OCI-LY1 (cell line): ENCODE results near the gene CCDC32.

ENCODE experiments used
- H2AFZ ChIP-seq: fragments of 200-600 bp; sonication (generic), shearing (Covaris generic); 2 replicates; pipeline ENCODE4 v1.6.0; 2014; ENCODE audit warnings: antibody characterized with exemption, mild to moderate bottlenecking, low read length
- H3F3A ChIP-seq: fragments of 200-600 bp; sonication (generic), shearing (Covaris generic); 2 replicates; pipeline ENCODE4 v1.6.0; 2014; ENCODE audit warnings: mild to moderate bottlenecking, antibody characterized with exemption, low read length, moderate library complexity; ENCODE audit not compliant: insufficient read depth
- H3K27ac ChIP-seq: fragments of 200-600 bp; sonication (generic); 2 replicates; pipeline ENCODE4 v1.5.1; 2014; ENCODE audit warnings: low read length, mixed run types, mild to moderate bottlenecking, low read depth; ENCODE audit not compliant: poor library complexity, severe bottlenecking
- H3K27me3 ChIP-seq: fragments of 200-600 bp; sonication (generic); 2 replicates; pipeline ENCODE4 v1.6.0; 2014; ENCODE audit warnings: antibody characterized with exemption, mild to moderate bottlenecking, low read length, moderate library complexity; ENCODE audit not compliant: insufficient read depth
- H3K36me3 ChIP-seq: fragments of 200-600 bp; sonication (generic); 2 replicates; pipeline ENCODE4 v1.6.1; 2014; ENCODE audit warnings: mild to moderate bottlenecking, antibody characterized with exemption, low read length, moderate library complexity, mixed read lengths; ENCODE audit not compliant: insufficient read depth
- H3K4me1 ChIP-seq: fragments of 200-600 bp; sonication (generic); 2 replicates; pipeline ENCODE4 v1.5.1; 2014; ENCODE audit warnings: mild to moderate bottlenecking, low read length, moderate library complexity; ENCODE audit not compliant: insufficient read depth, severe bottlenecking
- H3K4me2 ChIP-seq: fragments of 200-600 bp; sonication (generic), shearing (Covaris generic); 2 replicates; pipeline ENCODE4 v1.6.1; 2014; ENCODE audit warnings: low read length
- H3K4me3 ChIP-seq: fragments of 200-600 bp; sonication (generic); 2 replicates; pipeline ENCODE4 v1.5.1; 2014; ENCODE audit warnings: low read length, low read depth, mild to moderate bottlenecking, mixed read lengths; ENCODE audit not compliant: poor library complexity, severe bottlenecking
- H3K79me2 ChIP-seq: fragments of 200-600 bp; shearing (Covaris generic); 2 replicates; pipeline ENCODE4 v1.6.1; 2016; ENCODE audit warnings: mixed run types, low read length, mixed read lengths; ENCODE audit not compliant: insufficient read depth
- H3K9ac ChIP-seq: fragments of 200-600 bp; sonication (generic), shearing (Covaris generic); 2 replicates; pipeline ENCODE4 v1.6.1; 2014; ENCODE audit warnings: mild to moderate bottlenecking, low read length, mixed read lengths
- H3K9me2 ChIP-seq: fragments of 200-600 bp; sonication (generic), shearing (Covaris generic); 2 replicates; pipeline ENCODE4 v1.6.1; 2014; ENCODE audit warnings: low read depth, mild to moderate bottlenecking, low read length, mixed read lengths
- H3K9me3 ChIP-seq: fragments of 200-600 bp; shearing (Covaris generic); 2 replicates; pipeline ENCODE4 v1.6.1; 2014; ENCODE audit warnings: low read length, mixed read lengths
- H4K20me1 ChIP-seq: fragments of 200-600 bp; sonication (generic), shearing (Covaris generic); 2 replicates; pipeline ENCODE4 v1.6.0; 2016; ENCODE audit warnings: mild to moderate bottlenecking, low read length; ENCODE audit not compliant: insufficient read depth
- EZH2 ChIP-seq: fragments of 200-600 bp; sonication (generic), shearing (Covaris generic); IDR thresholded peaks from 2 replicates; pipeline ENCODE4 v1.8.0; 2017; ENCODE audit warnings: borderline replicate concordance, mixed run types, mild to moderate bottlenecking, antibody characterized with exemption, low read length, moderate library complexity, mixed read lengths
- TF ChIP-seq, protein P1 (sequence below): fragments of 200-600 bp; sonication (generic), shearing (Covaris generic); IDR thresholded peaks from 2 replicates; pipeline ENCODE4 v1.5.1; 2017; ENCODE audit warnings: mild to moderate bottlenecking, antibody characterized with exemption, low read length, moderate library complexity, mixed read lengths

The CCDC32 gene, protein sequence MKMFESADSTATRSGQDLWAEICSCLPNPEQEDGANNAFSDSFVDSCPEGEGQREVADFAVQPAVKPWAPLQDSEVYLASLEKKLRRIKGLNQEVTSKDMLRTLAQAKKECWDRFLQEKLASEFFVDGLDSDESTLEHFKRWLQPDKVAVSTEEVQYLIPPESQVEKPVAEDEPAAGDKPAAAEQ

DNA sequence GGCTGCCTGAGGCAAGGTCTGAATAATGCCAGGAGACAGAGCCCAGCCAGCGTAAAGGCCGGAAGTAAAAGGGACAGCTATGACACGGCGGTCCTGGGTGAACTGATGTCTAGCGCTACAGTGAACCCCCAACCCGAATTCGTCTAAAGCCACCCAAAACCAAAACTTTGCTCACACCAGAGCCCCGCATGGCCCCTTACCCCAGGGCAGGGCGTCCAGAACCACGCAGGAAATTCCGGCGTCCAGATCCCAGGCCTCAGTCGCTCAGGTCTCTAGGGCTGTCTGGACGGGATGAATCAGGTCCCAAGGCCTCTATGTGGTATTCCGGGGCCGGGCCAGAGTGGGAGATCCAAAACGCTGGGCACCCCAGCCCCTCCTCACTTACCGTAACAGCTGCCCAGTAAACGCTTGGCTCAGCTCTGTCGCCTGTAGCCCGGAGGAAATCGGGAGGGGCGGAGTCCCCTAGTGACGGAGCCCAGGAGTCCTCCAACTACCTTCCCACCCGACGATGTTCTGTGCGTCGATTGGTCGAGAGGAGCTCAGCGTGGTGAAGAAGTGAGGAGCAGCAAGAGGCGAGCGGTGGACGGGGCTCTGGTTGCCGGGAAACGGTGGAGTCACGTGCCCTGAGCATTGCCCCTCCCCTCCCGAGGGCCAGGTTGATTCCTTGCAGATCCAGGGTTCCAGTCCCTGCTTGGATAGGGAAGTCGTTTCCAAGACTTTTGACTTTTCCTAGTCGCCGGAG is at the start of gene CCDC32:
CCDC32 (minus strand) TSS at position 452 of the 742 bp plus-strand sequence. CDS start 2,027 bp downstream, outside the sequence.
- no peaks in the 10 kb centered on the region for H4K20me1 ChIP-seq
- H2AFZ ChIP-seq, result peak within 1 kb of the TSS; percentile 83; the same call in 1 of the 2 replicates
- H3F3A ChIP-seq, result no peaks in the 10 kb centered on the region
- H3K27ac ChIP-seq, result peak within 1 kb of the TSS; percentile 31
- H3K27me3 ChIP-seq, result no peaks in the 10 kb centered on the region
- peaks cover 1% of the 10 kb centered on the region for H3K79me2 ChIP-seq
- peaks cover 40% of the 10 kb centered on the region for H3K4me1 ChIP-seq
- H3K9me2 ChIP-seq, result no peaks in the 10 kb centered on the region
- H3K36me3 ChIP-seq, result peaks cover 20% of the 10 kb centered on the region; the same call in 1 of the 2 replicates
- peak within 1 kb of the TSS; percentile 81 for H3K9ac ChIP-seq
- H3K4me2 ChIP-seq, result peak within 1 kb of the TSS; percentile 86
- TF ChIP-seq, protein P1, sequence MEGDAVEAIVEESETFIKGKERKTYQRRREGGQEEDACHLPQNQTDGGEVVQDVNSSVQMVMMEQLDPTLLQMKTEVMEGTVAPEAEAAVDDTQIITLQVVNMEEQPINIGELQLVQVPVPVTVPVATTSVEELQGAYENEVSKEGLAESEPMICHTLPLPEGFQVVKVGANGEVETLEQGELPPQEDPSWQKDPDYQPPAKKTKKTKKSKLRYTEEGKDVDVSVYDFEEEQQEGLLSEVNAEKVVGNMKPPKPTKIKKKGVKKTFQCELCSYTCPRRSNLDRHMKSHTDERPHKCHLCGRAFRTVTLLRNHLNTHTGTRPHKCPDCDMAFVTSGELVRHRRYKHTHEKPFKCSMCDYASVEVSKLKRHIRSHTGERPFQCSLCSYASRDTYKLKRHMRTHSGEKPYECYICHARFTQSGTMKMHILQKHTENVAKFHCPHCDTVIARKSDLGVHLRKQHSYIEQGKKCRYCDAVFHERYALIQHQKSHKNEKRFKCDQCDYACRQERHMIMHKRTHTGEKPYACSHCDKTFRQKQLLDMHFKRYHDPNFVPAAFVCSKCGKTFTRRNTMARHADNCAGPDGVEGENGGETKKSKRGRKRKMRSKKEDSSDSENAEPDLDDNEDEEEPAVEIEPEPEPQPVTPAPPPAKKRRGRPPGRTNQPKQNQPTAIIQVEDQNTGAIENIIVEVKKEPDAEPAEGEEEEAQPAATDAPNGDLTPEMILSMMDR, result no peak
- H3K4me3 ChIP-seq, result peak within 1 kb of the TSS; percentile 86
- no peaks in the 10 kb centered on the region for H3K9me3 ChIP-seq

DNA sequence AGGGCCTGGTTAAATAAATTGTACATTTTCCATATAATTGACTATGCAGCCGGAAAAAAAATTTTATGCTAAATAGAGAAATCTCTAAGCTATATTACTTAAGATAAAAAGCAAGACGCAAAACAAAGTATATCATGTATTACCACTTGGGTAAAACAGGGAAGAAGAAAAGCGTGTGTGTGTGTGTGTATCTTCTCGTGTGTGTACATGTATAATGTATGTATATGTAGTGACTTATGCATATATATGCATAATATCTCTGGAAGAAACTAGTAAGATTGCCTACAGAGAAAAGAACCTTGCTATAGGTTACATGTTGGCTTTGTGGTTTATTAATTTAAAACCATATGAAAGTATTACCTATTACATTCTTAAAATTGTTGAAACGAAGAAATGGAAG is 48.2 kb upstream of the CCDC32 start:
- Histone ChIP-seq H3K9me2 (no peaks in the 10 kb centered on the region), H3K4me2 (no peak overlapping the region), H3K9me3 (no peaks in the 10 kb centered on the region), H3K4me3 (no peak overlapping the region), H3K36me3 (peaks cover 57% of the 10 kb centered on the region), H3F3A (no peaks in the 10 kb centered on the region), H2AFZ (no peak overlapping the region), H3K4me1 (no peaks in the 10 kb centered on the region), H3K79me2 (no peaks in the 10 kb centered on the region), H4K20me1 (no peaks in the 10 kb centered on the region), H3K9ac (no peak overlapping the region), H3K27ac (no peak overlapping the region), H3K27me3 (no peaks in the 10 kb centered on the region)
- TF ChIP-seq, protein P1, result no peak
- no peak for TF ChIP-seq EZH2

DNA sequence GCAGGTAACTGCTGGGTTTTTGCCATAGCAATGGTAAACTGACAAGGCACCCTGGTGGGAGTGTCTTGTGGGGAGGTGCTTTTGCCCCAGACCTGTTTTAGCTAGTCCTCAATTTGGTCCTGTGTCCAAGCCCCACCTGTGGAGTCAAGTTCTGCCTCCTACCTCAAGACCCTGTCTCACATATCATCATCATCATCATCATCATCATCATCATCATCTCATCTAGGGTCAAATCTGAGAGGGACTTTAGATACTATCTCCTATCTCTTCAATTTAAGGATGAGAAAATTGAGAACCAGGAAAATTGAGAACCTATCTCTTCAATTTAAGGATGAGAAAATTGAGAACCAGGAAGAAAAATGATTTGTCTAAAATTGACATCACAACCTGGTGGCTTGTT is 39.1 kb upstream of the CCDC32 start:
- no peak overlapping the region for H3K4me2 ChIP-seq
- H3K9me3 ChIP-seq, result no peaks in the 10 kb centered on the region
- no peak overlapping the region for H3K27ac ChIP-seq
- no peaks in the 10 kb centered on the region for H3F3A ChIP-seq
- no peaks in the 10 kb centered on the region for H3K4me1 ChIP-seq
- H3K27me3 ChIP-seq, result no peaks in the 10 kb centered on the region
- no peaks in the 10 kb centered on the region for H3K9me2 ChIP-seq
- H3K4me3 ChIP-seq, result no peak overlapping the region
- H2AFZ ChIP-seq, result no peak overlapping the region
- no peak overlapping the region for H3K9ac ChIP-seq
- peaks cover 60% of the 10 kb centered on the region for H3K36me3 ChIP-seq
- no peaks in the 10 kb centered on the region for H4K20me1 ChIP-seq
- no peak for TF ChIP-seq EZH2
- TF ChIP-seq, protein P1, result no peak
- H3K79me2 ChIP-seq, result peaks cover 34% of the 10 kb centered on the region
